Measurements from ENCODE around the gene MCCD1. TPM values are rescaled to one million over a fixed set of nuclear protein-coding genes. Genes with fewer than 3 reads are reported as not detected.

The MCCD1 gene
- total and polyA plus RNA-seq, 2 experiments from 2014 or later = not detected

DNA sequence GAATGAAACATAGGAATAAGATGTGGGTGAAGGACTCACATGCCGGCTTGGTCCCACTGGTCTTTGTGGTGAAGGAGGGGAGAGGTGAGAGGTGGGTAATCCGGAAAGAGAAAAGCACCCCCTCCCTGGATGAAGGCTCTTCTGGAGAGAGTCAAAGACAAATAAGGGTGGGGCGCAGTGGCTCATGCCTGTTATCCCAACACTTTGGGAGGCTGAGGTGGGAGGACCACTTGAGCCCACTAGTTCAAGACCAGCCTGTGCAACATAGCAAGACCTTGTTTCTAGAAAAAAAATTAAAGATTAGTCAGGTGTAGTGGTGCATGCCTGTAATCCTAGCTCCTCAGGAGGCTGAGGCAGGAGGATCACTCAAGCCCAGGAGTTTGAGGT lies 50.4 kb downstream of the MCCD1 start:
- H3K4me3 ChIP-seq = no peak overlapping the region
- peaks cover 25% of the 10 kb centered on the region for H3K4me1 Mint-ChIP-seq
- H3K27me3 Mint-ChIP-seq (ENCODE audit: insufficient read depth, low read depth, poor library complexity) = peaks cover 44% of the 10 kb centered on the region
- H3K4me1 ChIP-seq (ENCODE audit: insufficient read depth) = peaks cover 4% of the 10 kb centered on the region; the same call in 1 of the 2 replicates
- no peaks in the 10 kb centered on the region for H4K20me1 ChIP-seq (replicated peaks; ENCODE audit: insufficient read depth)
- no peaks in the 10 kb centered on the region for H3K36me3 Mint-ChIP-seq (ENCODE audit: low read depth)
- H3F3A ChIP-seq (replicated peaks; ENCODE audit: low read depth) = no peaks in the 10 kb centered on the region
- no peaks in the 10 kb centered on the region for H3K36me3 ChIP-seq (ENCODE audit: insufficient read depth)
- TF ChIP-seq CREB1 (CRISPR knock-in tag; IDR thresholded peaks at IDR 0.05; ENCODE audit: low read depth) (no peak), NANOG (IDR thresholded peaks at IDR 0.05; ENCODE audit: borderline replicate concordance) (no peak), POLR2AphosphoS5 (IDR thresholded peaks at IDR 0.05; ENCODE audit: low read depth) (no peak), EZH2 (IDR thresholded peaks at IDR 0.05; ENCODE audit: low read depth, unreplicated experiment) (no peak), STAT1 (IDR thresholded peaks at IDR 0.05; ENCODE audit: unreplicated experiment) (no peak), ZNF331 (CRISPR knock-in tag; IDR thresholded peaks at IDR 0.05; ENCODE audit: low read depth) (no peak), JUNB (IDR thresholded peaks at IDR 0.05; ENCODE audit: unreplicated experiment) (no peak)
- TF ChIP-seq, protein P1, sequence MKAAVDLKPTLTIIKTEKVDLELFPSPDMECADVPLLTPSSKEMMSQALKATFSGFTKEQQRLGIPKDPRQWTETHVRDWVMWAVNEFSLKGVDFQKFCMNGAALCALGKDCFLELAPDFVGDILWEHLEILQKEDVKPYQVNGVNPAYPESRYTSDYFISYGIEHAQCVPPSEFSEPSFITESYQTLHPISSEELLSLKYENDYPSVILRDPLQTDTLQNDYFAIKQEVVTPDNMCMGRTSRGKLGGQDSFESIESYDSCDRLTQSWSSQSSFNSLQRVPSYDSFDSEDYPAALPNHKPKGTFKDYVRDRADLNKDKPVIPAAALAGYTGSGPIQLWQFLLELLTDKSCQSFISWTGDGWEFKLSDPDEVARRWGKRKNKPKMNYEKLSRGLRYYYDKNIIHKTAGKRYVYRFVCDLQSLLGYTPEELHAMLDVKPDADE (IDR thresholded peaks at IDR 0.05) = no peak
- TF ChIP-seq, protein P2, sequence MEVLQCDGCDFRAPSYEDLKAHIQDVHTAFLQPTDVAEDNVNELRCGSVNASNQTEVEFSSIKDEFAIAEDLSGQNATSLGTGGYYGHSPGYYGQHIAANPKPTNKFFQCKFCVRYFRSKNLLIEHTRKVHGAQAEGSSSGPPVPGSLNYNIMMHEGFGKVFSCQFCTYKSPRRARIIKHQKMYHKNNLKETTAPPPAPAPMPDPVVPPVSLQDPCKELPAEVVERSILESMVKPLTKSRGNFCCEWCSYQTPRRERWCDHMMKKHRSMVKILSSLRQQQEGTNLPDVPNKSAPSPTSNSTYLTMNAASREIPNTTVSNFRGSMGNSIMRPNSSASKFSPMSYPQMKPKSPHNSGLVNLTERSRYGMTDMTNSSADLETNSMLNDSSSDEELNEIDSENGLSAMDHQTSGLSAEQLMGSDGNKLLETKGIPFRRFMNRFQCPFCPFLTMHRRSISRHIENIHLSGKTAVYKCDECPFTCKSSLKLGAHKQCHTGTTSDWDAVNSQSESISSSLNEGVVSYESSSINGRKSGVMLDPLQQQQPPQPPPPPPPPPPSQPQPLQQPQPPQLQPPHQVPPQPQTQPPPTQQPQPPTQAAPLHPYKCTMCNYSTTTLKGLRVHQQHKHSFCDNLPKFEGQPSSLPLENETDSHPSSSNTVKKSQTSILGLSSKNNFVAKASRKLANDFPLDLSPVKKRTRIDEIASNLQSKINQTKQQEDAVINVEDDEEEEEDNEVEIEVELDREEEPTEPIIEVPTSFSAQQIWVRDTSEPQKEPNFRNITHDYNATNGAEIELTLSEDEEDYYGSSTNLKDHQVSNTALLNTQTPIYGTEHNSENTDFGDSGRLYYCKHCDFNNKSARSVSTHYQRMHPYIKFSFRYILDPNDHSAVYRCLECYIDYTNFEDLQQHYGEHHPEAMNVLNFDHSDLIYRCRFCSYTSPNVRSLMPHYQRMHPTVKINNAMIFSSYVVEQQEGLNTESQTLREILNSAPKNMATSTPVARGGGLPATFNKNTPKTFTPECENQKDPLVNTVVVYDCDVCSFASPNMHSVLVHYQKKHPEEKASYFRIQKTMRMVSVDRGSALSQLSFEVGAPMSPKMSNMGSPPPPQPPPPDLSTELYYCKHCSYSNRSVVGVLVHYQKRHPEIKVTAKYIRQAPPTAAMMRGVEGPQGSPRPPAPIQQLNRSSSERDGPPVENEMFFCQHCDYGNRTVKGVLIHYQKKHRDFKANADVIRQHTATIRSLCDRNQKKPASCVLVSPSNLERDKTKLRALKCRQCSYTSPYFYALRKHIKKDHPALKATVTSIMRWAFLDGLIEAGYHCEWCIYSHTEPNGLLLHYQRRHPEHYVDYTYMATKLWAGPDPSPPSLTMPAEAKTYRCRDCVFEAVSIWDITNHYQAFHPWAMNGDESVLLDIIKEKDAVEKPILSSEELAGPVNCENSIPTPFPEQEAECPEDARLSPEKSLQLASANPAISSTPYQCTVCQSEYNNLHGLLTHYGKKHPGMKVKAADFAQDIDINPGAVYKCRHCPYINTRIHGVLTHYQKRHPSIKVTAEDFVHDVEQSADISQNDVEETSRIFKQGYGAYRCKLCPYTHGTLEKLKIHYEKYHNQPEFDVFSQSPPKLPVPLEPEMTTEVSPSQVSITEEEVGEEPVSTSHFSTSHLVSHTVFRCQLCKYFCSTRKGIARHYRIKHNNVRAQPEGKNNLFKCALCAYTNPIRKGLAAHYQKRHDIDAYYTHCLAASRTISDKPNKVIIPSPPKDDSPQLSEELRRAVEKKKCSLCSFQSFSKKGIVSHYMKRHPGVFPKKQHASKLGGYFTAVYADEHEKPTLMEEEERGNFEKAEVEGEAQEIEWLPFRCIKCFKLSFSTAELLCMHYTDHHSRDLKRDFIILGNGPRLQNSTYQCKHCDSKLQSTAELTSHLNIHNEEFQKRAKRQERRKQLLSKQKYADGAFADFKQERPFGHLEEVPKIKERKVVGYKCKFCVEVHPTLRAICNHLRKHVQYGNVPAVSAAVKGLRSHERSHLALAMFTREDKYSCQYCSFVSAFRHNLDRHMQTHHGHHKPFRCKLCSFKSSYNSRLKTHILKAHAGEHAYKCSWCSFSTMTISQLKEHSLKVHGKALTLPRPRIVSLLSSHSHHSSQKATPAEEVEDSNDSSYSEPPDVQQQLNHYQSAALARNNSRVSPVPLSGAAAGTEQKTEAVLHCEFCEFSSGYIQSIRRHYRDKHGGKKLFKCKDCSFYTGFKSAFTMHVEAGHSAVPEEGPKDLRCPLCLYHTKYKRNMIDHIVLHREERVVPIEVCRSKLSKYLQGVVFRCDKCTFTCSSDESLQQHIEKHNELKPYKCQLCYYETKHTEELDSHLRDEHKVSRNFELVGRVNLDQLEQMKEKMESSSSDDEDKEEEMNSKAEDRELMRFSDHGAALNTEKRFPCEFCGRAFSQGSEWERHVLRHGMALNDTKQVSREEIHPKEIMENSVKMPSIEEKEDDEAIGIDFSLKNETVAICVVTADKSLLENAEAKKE (CRISPR knock-in tag; IDR thresholded peaks at IDR 0.05) = no peak
- TF ChIP-seq, protein P3, sequence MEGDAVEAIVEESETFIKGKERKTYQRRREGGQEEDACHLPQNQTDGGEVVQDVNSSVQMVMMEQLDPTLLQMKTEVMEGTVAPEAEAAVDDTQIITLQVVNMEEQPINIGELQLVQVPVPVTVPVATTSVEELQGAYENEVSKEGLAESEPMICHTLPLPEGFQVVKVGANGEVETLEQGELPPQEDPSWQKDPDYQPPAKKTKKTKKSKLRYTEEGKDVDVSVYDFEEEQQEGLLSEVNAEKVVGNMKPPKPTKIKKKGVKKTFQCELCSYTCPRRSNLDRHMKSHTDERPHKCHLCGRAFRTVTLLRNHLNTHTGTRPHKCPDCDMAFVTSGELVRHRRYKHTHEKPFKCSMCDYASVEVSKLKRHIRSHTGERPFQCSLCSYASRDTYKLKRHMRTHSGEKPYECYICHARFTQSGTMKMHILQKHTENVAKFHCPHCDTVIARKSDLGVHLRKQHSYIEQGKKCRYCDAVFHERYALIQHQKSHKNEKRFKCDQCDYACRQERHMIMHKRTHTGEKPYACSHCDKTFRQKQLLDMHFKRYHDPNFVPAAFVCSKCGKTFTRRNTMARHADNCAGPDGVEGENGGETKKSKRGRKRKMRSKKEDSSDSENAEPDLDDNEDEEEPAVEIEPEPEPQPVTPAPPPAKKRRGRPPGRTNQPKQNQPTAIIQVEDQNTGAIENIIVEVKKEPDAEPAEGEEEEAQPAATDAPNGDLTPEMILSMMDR (conservative IDR thresholded peaks at IDR 0.05; ENCODE audit: low read depth in 2 of 2) = no peak
- TF ChIP-seq, protein P4, sequence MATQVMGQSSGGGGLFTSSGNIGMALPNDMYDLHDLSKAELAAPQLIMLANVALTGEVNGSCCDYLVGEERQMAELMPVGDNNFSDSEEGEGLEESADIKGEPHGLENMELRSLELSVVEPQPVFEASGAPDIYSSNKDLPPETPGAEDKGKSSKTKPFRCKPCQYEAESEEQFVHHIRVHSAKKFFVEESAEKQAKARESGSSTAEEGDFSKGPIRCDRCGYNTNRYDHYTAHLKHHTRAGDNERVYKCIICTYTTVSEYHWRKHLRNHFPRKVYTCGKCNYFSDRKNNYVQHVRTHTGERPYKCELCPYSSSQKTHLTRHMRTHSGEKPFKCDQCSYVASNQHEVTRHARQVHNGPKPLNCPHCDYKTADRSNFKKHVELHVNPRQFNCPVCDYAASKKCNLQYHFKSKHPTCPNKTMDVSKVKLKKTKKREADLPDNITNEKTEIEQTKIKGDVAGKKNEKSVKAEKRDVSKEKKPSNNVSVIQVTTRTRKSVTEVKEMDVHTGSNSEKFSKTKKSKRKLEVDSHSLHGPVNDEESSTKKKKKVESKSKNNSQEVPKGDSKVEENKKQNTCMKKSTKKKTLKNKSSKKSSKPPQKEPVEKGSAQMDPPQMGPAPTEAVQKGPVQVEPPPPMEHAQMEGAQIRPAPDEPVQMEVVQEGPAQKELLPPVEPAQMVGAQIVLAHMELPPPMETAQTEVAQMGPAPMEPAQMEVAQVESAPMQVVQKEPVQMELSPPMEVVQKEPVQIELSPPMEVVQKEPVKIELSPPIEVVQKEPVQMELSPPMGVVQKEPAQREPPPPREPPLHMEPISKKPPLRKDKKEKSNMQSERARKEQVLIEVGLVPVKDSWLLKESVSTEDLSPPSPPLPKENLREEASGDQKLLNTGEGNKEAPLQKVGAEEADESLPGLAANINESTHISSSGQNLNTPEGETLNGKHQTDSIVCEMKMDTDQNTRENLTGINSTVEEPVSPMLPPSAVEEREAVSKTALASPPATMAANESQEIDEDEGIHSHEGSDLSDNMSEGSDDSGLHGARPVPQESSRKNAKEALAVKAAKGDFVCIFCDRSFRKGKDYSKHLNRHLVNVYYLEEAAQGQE (IDR thresholded peaks at IDR 0.05; ENCODE audit: unreplicated experiment) = no peak
- H3K9me3 Mint-ChIP-seq = peaks cover 3% of the 10 kb centered on the region; the same call in 2 of the 3 replicates
- no peaks in the 10 kb centered on the region for H3K79me2 ChIP-seq (replicated peaks; ENCODE audit: insufficient read depth)
- ATAC-seq (no peak), DNase-seq (ENCODE audit: low spot score) (no peak)
- H3K27ac ChIP-seq (ENCODE audit: low read depth) = no peak overlapping the region
- no peak overlapping the region; the same call in 2 of the 3 replicates for H3K4me3 Mint-ChIP-seq
- H2AFZ ChIP-seq = no peak overlapping the region
- H3K27me3 ChIP-seq (ENCODE audit: insufficient read depth) = peaks cover 20% of the 10 kb centered on the region
- H3K4me2 ChIP-seq = no peak overlapping the region
- no peak overlapping the region for H3K27ac Mint-ChIP-seq
- no peaks in the 10 kb centered on the region for H3K9me2 ChIP-seq (ENCODE audit: insufficient read depth)

Measured in GM23338 (cell line).